ENCODE measurements around the gene INPP5E.

Gene INPP5E

DNA sequence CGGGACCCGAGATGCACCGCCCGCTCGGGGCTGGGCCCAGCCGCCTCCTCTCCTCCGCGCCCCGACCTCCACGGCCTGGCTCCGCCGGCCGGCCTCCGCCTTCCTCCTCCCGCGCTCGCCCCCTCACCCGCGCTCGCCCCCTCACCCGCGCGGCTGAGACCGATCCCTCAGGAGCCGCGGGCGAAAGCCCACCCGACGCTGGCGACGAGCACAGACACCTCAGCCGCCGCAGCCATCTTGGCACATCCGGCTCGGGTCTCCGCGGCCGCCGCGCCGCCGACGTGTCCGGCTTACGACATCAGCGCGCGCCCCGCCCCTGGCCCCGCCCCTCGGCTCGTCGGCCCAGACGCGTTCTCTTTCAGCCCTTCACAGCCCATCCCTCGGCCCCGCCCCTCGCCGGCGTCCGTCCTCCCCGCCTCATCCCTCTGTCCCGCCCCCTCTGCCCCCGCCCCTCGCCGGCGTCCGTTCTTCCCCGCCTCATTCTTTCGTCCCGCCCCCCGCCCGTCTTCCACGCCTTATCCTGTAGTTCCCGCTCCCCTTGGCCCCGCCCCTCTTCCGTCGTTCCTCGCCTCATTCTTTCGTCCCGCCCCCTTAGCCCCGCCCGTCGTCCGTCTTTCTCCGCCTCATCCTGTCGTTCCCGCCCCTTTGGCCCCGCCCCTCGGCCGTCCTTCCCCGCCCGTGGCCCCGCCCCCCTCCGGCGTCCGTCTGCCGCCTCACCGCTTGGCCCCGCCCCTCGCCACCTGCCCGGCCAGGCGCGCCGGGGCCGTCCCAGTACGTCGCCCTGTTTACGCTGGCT lies 43.3 kb upstream of the INPP5E start, which contains the start of gene SEC16A:
Gene SEC16A, minus strand, starts transcription at position 248 of the 796 bp plus-strand sequence. CDS start 5,425 bp downstream, outside the sequence.
- H3K4me1 ChIP-seq (ENCODE audit: control insufficient read depth in 1 of 2, insufficient read depth in 2 of 2, low read length in 2 of 2) = peaks cover 20 to 26% of the 10 kb centered on the region in 2 donors
- H3K36me3 ChIP-seq (ENCODE audit: control insufficient read depth in 1 of 2, insufficient read depth in 2 of 2, low read length in 2 of 2) = peaks cover 2 to 3% of the 10 kb centered on the region in 2 donors
- peak within 1 kb of the TSS; percentile 68 to 93 for H3K4me3 ChIP-seq (ENCODE audit: low read depth in 1 of 2, low read length in 2 of 2)
- H3K9me3 ChIP-seq (ENCODE audit: control insufficient read depth in 1 of 2, low read length in 2 of 2) = no peaks in the 10 kb centered on the region
- peak within 1 kb of the TSS; percentile 100 for H3K27ac ChIP-seq (ENCODE audit: low read depth, low read length)
- peak within 1 kb of the TSS; percentile 87 to 93 for H3K9ac ChIP-seq (ENCODE audit: low read depth in 1 of 2, low read length in 2 of 2)
- H3K27me3 ChIP-seq (ENCODE audit: control insufficient read depth in 1 of 2, insufficient read depth in 2 of 2, low read length in 2 of 2) = no peaks in the 10 kb centered on the region

DNA sequence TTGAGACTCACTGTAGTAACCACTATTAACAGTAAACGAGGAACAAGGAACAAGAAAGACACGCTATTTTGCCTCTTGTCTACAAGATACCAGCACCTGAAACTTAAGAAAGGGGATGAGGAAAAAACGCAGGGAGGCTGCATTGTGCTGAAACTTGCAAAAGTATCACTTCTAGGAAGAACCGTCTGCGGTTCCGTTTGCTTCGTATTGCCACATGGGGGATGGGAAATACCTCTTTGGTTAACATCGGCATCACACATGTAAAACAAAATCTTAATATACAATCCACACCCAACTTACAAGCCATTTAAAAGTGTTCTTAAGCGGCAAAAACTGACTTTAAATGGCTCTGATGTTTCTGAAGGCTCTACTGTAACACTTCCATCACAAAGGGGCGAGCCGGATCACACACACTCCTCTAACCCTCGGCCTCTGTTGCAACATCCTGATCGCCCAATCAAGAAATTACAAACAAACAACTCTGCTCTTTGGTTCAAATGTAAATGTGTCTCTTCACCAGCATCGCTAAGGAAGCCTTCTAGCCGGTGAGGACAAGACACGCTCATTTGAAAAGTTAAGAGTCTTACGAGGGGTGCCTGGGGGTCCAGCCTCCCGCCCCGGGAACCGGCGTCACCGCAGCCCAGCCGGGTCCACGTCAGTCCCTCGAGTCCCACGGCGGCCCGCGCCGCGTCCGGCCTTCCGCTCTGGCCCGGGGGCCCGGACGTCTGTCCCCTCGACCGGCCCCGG lies 42.6 kb upstream of the INPP5E start:
- Histone ChIP-seq H3K4me1 (ENCODE audit: control insufficient read depth in 1 of 2, insufficient read depth in 2 of 2, low read length in 2 of 2) (peaks cover 20 to 26% of the 10 kb centered on the region in 2 donors), H3K9me3 (ENCODE audit: control insufficient read depth in 1 of 2, low read length in 2 of 2) (no peaks in the 10 kb centered on the region), H3K9ac (ENCODE audit: low read depth in 1 of 2, low read length in 2 of 2) (peak overlapping the region; percentile 87 to 93), H3K36me3 (ENCODE audit: control insufficient read depth in 1 of 2, insufficient read depth in 2 of 2, low read length in 2 of 2) (peaks cover 7 to 10% of the 10 kb centered on the region in 2 donors), H3K27me3 (ENCODE audit: control insufficient read depth in 1 of 2, insufficient read depth in 2 of 2, low read length in 2 of 2) (no peaks in the 10 kb centered on the region), H3K27ac (ENCODE audit: low read depth, low read length) (peak overlapping the region; percentile 94), H3K4me3 (ENCODE audit: low read depth in 1 of 2, low read length in 2 of 2) (peak overlapping the region; percentile 68 to 93)

- H3K4me3 ChIP-seq (ENCODE audit: low read depth in 1 of 2, low read length in 2 of 2) = peak overlapping the region; percentile 68 to 93
- peaks cover 20 to 26% of the 10 kb centered on the region in 2 donors for H3K4me1 ChIP-seq (ENCODE audit: control insufficient read depth in 1 of 2, insufficient read depth in 2 of 2, low read length in 2 of 2)
- H3K36me3 ChIP-seq (ENCODE audit: control insufficient read depth in 1 of 2, insufficient read depth in 2 of 2, low read length in 2 of 2) = peaks cover 14 to 16% of the 10 kb centered on the region in 2 donors
- H3K9ac ChIP-seq (ENCODE audit: low read depth in 1 of 2, low read length in 2 of 2) = peak overlapping the region; percentile 87 to 93
- no peaks in the 10 kb centered on the region for H3K9me3 ChIP-seq (ENCODE audit: control insufficient read depth in 1 of 2, low read length in 2 of 2)
- H3K27me3 ChIP-seq (ENCODE audit: control insufficient read depth in 1 of 2, insufficient read depth in 2 of 2, low read length in 2 of 2) = no peaks in the 10 kb centered on the region
- no peak overlapping the region for H3K27ac ChIP-seq (ENCODE audit: low read depth, low read length)
Measured at GRCh38 chr9:136481558-136481957, 41.9 kb upstream of the INPP5E start.

GRCh38 chr9:136476369-136477150 lies 36.9 kb upstream of the INPP5E start:
- Histone ChIP-seq H3K27me3 (ENCODE audit: control insufficient read depth in 1 of 2, insufficient read depth in 2 of 2, low read length in 2 of 2) (no peaks in the 10 kb centered on the region), H3K36me3 (ENCODE audit: control insufficient read depth in 1 of 2, insufficient read depth in 2 of 2, low read length in 2 of 2) (peaks cover 58 to 66% of the 10 kb centered on the region in 2 donors), H3K27ac (ENCODE audit: low read depth, low read length) (no peak overlapping the region), H3K4me1 (ENCODE audit: control insufficient read depth in 1 of 2, insufficient read depth in 2 of 2, low read length in 2 of 2) (peaks cover 3 to 4% of the 10 kb centered on the region in 2 donors), H3K9me3 (ENCODE audit: control insufficient read depth in 1 of 2, low read length in 2 of 2) (no peaks in the 10 kb centered on the region), H3K9ac (ENCODE audit: low read depth in 1 of 2, low read length in 2 of 2) (no peak overlapping the region), H3K4me3 (ENCODE audit: low read depth in 1 of 2, low read length in 2 of 2) (no peak overlapping the region)

- no peak overlapping the region for H3K9ac ChIP-seq (ENCODE audit: low read depth in 1 of 2, low read length in 2 of 2)
- no peaks in the 10 kb centered on the region for H3K9me3 ChIP-seq (ENCODE audit: control insufficient read depth in 1 of 2, low read length in 2 of 2)
- no peaks in the 10 kb centered on the region for H3K4me1 ChIP-seq (ENCODE audit: control insufficient read depth in 1 of 2, insufficient read depth in 2 of 2, low read length in 2 of 2)
- H3K4me3 ChIP-seq (ENCODE audit: low read depth in 1 of 2, low read length in 2 of 2) = no peak overlapping the region
- no peak overlapping the region for H3K27ac ChIP-seq (ENCODE audit: low read depth, low read length)
- H3K36me3 ChIP-seq (ENCODE audit: control insufficient read depth in 1 of 2, insufficient read depth in 2 of 2, low read length in 2 of 2) = peaks cover 68 to 80% of the 10 kb centered on the region in 2 donors
- H3K27me3 ChIP-seq (ENCODE audit: control insufficient read depth in 1 of 2, insufficient read depth in 2 of 2, low read length in 2 of 2) = no peaks in the 10 kb centered on the region
Measured at GRCh38 chr9:136474974-136475865, 35.6 kb upstream of the INPP5E start.

GRCh38 chr9:136474021-136474640 lies 34.5 kb upstream of the INPP5E start:
- no peak overlapping the region for H3K9ac ChIP-seq (ENCODE audit: low read depth in 1 of 2, low read length in 2 of 2)
- H3K27ac ChIP-seq (ENCODE audit: low read depth, low read length) = no peak overlapping the region
- no peaks in the 10 kb centered on the region for H3K4me1 ChIP-seq (ENCODE audit: control insufficient read depth in 1 of 2, insufficient read depth in 2 of 2, low read length in 2 of 2)
- no peaks in the 10 kb centered on the region for H3K9me3 ChIP-seq (ENCODE audit: control insufficient read depth in 1 of 2, low read length in 2 of 2)
- H3K27me3 ChIP-seq (ENCODE audit: control insufficient read depth in 1 of 2, insufficient read depth in 2 of 2, low read length in 2 of 2) = no peaks in the 10 kb centered on the region
- H3K36me3 ChIP-seq (ENCODE audit: control insufficient read depth in 1 of 2, insufficient read depth in 2 of 2, low read length in 2 of 2) = peaks cover 66 to 89% of the 10 kb centered on the region in 2 donors
- H3K4me3 ChIP-seq (ENCODE audit: low read depth in 1 of 2, low read length in 2 of 2) = no peak overlapping the region

DNA sequence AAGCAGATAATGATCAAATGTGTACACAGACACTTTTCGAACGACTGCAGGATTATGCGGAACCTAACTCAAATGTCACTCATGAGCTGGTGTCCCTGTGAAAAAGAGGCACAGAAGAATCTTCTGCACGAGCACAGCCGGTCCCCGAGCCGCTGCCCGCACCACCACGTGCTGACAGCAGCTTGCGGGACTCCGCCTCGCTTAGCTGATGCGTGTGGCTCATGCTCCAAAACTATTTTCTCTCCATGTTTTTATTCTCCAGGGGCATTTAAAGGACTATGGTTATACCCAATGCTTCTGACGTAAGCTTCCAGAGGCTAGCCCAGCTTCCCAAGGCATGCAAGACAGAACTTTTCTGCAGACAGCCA lies 33.7 kb upstream of the INPP5E start:
- no peak overlapping the region for H3K4me3 ChIP-seq (ENCODE audit: low read depth in 1 of 2, low read length in 2 of 2)
- no peak overlapping the region for H3K9ac ChIP-seq (ENCODE audit: low read depth in 1 of 2, low read length in 2 of 2)
- no peaks in the 10 kb centered on the region for H3K27me3 ChIP-seq (ENCODE audit: control insufficient read depth in 1 of 2, insufficient read depth in 2 of 2, low read length in 2 of 2)
- peaks cover 67 to 95% of the 10 kb centered on the region in 2 donors for H3K36me3 ChIP-seq (ENCODE audit: control insufficient read depth in 1 of 2, insufficient read depth in 2 of 2, low read length in 2 of 2)
- no peaks in the 10 kb centered on the region for H3K9me3 ChIP-seq (ENCODE audit: control insufficient read depth in 1 of 2, low read length in 2 of 2)
- H3K4me1 ChIP-seq (ENCODE audit: control insufficient read depth in 1 of 2, insufficient read depth in 2 of 2, low read length in 2 of 2) = no peaks in the 10 kb centered on the region
- no peak overlapping the region for H3K27ac ChIP-seq (ENCODE audit: low read depth, low read length)

- Histone ChIP-seq H3K27ac (ENCODE audit: low read depth, low read length) (no peak overlapping the region), H3K36me3 (ENCODE audit: control insufficient read depth in 1 of 2, insufficient read depth in 2 of 2, low read length in 2 of 2) (peaks cover 73 to 97% of the 10 kb centered on the region in 2 donors), H3K9ac (ENCODE audit: low read depth in 1 of 2, low read length in 2 of 2) (no peak overlapping the region), H3K27me3 (ENCODE audit: control insufficient read depth in 1 of 2, insufficient read depth in 2 of 2, low read length in 2 of 2) (no peaks in the 10 kb centered on the region), H3K4me3 (ENCODE audit: low read depth in 1 of 2, low read length in 2 of 2) (no peak overlapping the region), H3K9me3 (ENCODE audit: control insufficient read depth in 1 of 2, low read length in 2 of 2) (no peaks in the 10 kb centered on the region), H3K4me1 (ENCODE audit: control insufficient read depth in 1 of 2, insufficient read depth in 2 of 2, low read length in 2 of 2) (no peaks in the 10 kb centered on the region)
Measured at GRCh38 chr9:136472640-136473353, 33.2 kb upstream of the INPP5E start.
